Esophagus squamous epithelium (tissue), 4 donors: ENCODE results near the gene FBXW7.

ENCODE experiments used
- POLR2A ChIP-seq, 4 donors: fragments of 450-650 bp; IDR thresholded peaks; one replicate each; pipeline ENCODE4 v1.6.1; 2017; ENCODE audit warnings: antibody characterized with exemption in 4 of 4, mild to moderate bottlenecking in 4 of 4, moderate library complexity in 3 of 4
- TF ChIP-seq, protein P1 (sequence below), 6 experiments: fragments of 450-650 bp in 4 of 6; fragments of 200-600 bp in 2 of 6; sonication (generic) in 2 of 6; IDR thresholded peaks; one replicate each; pipeline ENCODE4 v1.5.1; 2016 to 2019; ENCODE audit warnings: antibody characterized with exemption in 6 of 6, mild to moderate bottlenecking in 4 of 6, moderate library complexity in 4 of 6

DNA sequence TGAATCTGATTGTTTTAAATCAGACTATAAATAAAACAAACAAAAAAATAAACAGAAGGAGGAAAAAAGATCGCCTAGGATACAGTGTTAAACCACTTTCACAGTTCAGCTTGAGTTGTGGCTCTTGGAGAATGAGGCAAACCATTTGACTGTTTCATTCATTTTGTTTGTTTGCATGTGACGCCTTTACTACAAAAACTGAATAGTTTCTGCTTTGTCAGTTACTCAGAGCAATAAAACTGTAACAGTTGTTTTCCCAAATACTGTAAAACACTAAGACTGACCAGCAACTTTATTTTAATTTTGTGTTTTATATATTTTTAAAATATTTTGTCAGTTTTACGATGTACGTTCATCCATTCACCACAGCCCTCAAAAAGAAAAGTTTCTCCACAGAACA lies 214.5 kb downstream of the FBXW7 start:
- no peak for TF ChIP-seq POLR2A (IDR thresholded peaks at IDR 0.05)
- TF ChIP-seq, protein P1, sequence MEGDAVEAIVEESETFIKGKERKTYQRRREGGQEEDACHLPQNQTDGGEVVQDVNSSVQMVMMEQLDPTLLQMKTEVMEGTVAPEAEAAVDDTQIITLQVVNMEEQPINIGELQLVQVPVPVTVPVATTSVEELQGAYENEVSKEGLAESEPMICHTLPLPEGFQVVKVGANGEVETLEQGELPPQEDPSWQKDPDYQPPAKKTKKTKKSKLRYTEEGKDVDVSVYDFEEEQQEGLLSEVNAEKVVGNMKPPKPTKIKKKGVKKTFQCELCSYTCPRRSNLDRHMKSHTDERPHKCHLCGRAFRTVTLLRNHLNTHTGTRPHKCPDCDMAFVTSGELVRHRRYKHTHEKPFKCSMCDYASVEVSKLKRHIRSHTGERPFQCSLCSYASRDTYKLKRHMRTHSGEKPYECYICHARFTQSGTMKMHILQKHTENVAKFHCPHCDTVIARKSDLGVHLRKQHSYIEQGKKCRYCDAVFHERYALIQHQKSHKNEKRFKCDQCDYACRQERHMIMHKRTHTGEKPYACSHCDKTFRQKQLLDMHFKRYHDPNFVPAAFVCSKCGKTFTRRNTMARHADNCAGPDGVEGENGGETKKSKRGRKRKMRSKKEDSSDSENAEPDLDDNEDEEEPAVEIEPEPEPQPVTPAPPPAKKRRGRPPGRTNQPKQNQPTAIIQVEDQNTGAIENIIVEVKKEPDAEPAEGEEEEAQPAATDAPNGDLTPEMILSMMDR (IDR thresholded peaks at IDR 0.05), result no peak
